Ovary (tissue), 3 donors: ENCODE measurements around the gene ETFB.

Source experiments
- CTCF ChIP-seq, 3 donors: fragments of 450-650 bp in 2 of 3; fragments of 200-600 bp in 1 of 3; IDR thresholded peaks; one replicate each; pipeline versions ENCODE4 v1.5.1 to v1.8.0; 2016 to 2022; ENCODE audit warnings: antibody characterized with exemption in 3 of 3, mild to moderate bottlenecking in 1 of 3
- EP300 ChIP-seq: sonication (generic); formaldehyde crosslinking; IDR thresholded peaks from one replicate; pipeline ENCODE4 v1.6.1; 2017; ENCODE audit warnings: antibody characterized with exemption
- POLR2A ChIP-seq: fragments of 450-650 bp; IDR thresholded peaks from one replicate; pipeline ENCODE4 v1.6.1; 2017; ENCODE audit warnings: antibody characterized with exemption, mild to moderate bottlenecking, moderate library complexity
- donor health status: DM: no; HTN: no; CAD: no.

GRCh38 chr19:51339313-51339686 is 26.9 kb downstream of the ETFB start:
- no peak for TF ChIP-seq CTCF (IDR thresholded peaks at IDR 0.05)
- no peak for TF ChIP-seq POLR2A
- no peak for TF ChIP-seq EP300
